ENCODE data around the gene MPPE1.

Gene MPPE1

GRCh38 chr18:11889284-11889683 lies 18.8 kb downstream of the MPPE1 start:
- TF ChIP-seq TAF1 (IDR thresholded peaks at IDR 0.05; ENCODE audit: low read depth, low read length) (no peak), PAX5 (IDR thresholded peaks at IDR 0.05; ENCODE audit: insufficient read depth, low read length, severe bottlenecking) (no peak), POLR2A (IDR thresholded peaks at IDR 0.05; ENCODE audit: low read depth, low read length) (no peak)
- FAIRE-seq (no peak), DNase-seq (ENCODE audit: insufficient read length, low spot score) (no peak)

GRCh38 chr18:11888726-11889125 lies 19.4 kb downstream of the MPPE1 start:
- no peak for DNase-seq (ENCODE audit: insufficient read length, low spot score)
- TF ChIP-seq POU2F2 (IDR thresholded peaks at IDR 0.05; ENCODE audit: low read depth, low read length) (no peak), SPI1 (IDR thresholded peaks at IDR 0.05; ENCODE audit: low read depth, low read length) (no peak), PAX5 (IDR thresholded peaks at IDR 0.05; ENCODE audit: insufficient read depth, low read length, severe bottlenecking) (no peak), POLR2A (IDR thresholded peaks at IDR 0.05; ENCODE audit: low read depth, low read length) (no peak), POLR2AphosphoS5 (IDR thresholded peaks at IDR 0.05; ENCODE audit: low read depth, low read length) (no peak), TAF1 (IDR thresholded peaks at IDR 0.05; ENCODE audit: low read depth, low read length) (no peak)
- no peak for FAIRE-seq

GRCh38 chr18:11887328-11888128 lies 20.6 kb downstream of the MPPE1 start:
- DNase-seq (ENCODE audit: insufficient read length, low spot score) (no peak), FAIRE-seq (no peak)
- TF ChIP-seq POLR2A (IDR thresholded peaks at IDR 0.05; ENCODE audit: low read depth, low read length): no peak
- no peak for TF ChIP-seq TAF1 (IDR thresholded peaks at IDR 0.05; ENCODE audit: low read depth, low read length)
- TF ChIP-seq POU2F2 (IDR thresholded peaks at IDR 0.05; ENCODE audit: low read depth, low read length): no peak
- no peak for TF ChIP-seq SPI1 (IDR thresholded peaks at IDR 0.05; ENCODE audit: low read depth, low read length)
- no peak for TF ChIP-seq PAX5 (IDR thresholded peaks at IDR 0.05; ENCODE audit: insufficient read depth, low read length, severe bottlenecking)
- TF ChIP-seq POLR2AphosphoS5 (IDR thresholded peaks at IDR 0.05; ENCODE audit: low read depth, low read length): no peak

GRCh38 chr18:11886577-11887110 lies 21.5 kb downstream of the MPPE1 start:
- FAIRE-seq (peak; percentile 41), DNase-seq (ENCODE audit: insufficient read length, low spot score) (no peak)
- TF ChIP-seq POLR2AphosphoS5 (IDR thresholded peaks at IDR 0.05; ENCODE audit: low read depth, low read length) (no peak), POLR2A (IDR thresholded peaks at IDR 0.05; ENCODE audit: low read depth, low read length) (no peak), PAX5 (IDR thresholded peaks at IDR 0.05; ENCODE audit: insufficient read depth, low read length, severe bottlenecking) (no peak), POU2F2 (IDR thresholded peaks at IDR 0.05; ENCODE audit: low read depth, low read length) (no peak), SPI1 (IDR thresholded peaks at IDR 0.05; ENCODE audit: low read depth, low read length) (no peak), TAF1 (IDR thresholded peaks at IDR 0.05; ENCODE audit: low read depth, low read length) (no peak)

- FAIRE-seq (peak; percentile 89), DNase-seq (ENCODE audit: insufficient read length, low spot score) (peak; percentile 53)
These were observed 22.7 kb downstream of the MPPE1 start for GRCh38 chr18:11885278-11885947.

GRCh38 chr18:11884396-11885030 lies 23.6 kb downstream of the MPPE1 start:
- DNase-seq (ENCODE audit: insufficient read length, low spot score): no peak
- peak; percentile 41 for FAIRE-seq
- TF ChIP-seq SPI1 (IDR thresholded peaks at IDR 0.05; ENCODE audit: low read depth, low read length): peak; percentile 31; the same call in 1 of the 2 replicates
- no peak for TF ChIP-seq POLR2AphosphoS5 (IDR thresholded peaks at IDR 0.05; ENCODE audit: low read depth, low read length)

More at GRCh38 chr18:11885278-11885947, 22.7 kb downstream of the MPPE1 start:
- TF ChIP-seq TAF1 (IDR thresholded peaks at IDR 0.05; ENCODE audit: low read depth, low read length) (no peak), SPI1 (IDR thresholded peaks at IDR 0.05; ENCODE audit: low read depth, low read length) (peak; percentile 55), POLR2AphosphoS5 (IDR thresholded peaks at IDR 0.05; ENCODE audit: low read depth, low read length) (no peak)

- peak; percentile 23 for FAIRE-seq
These were observed 25.0 kb downstream of the MPPE1 start for GRCh38 chr18:11883153-11883552.

GRCh38 chr18:11882636-11883035 lies 25.5 kb downstream of the MPPE1 start:
- FAIRE-seq: no peak

More at GRCh38 chr18:11883153-11883552, 25.0 kb downstream of the MPPE1 start:
- DNase-seq (ENCODE audit: insufficient read length, low spot score): peak; percentile 36
- TF ChIP-seq SPI1 (IDR thresholded peaks at IDR 0.05; ENCODE audit: low read depth, low read length): peak; percentile 91
- no peak for TF ChIP-seq POLR2AphosphoS5 (IDR thresholded peaks at IDR 0.05; ENCODE audit: low read depth, low read length)

GRCh38 chr18:11880586-11881304 lies 27.4 kb downstream of the MPPE1 start:
- FAIRE-seq (no peak), DNase-seq (ENCODE audit: insufficient read length, low spot score) (no peak)
- TF ChIP-seq POLR2A (IDR thresholded peaks at IDR 0.05; ENCODE audit: low read depth, low read length) (no peak), SPI1 (IDR thresholded peaks at IDR 0.05; ENCODE audit: low read depth, low read length) (no peak), POU2F2 (IDR thresholded peaks at IDR 0.05; ENCODE audit: low read depth, low read length) (no peak), POLR2AphosphoS5 (IDR thresholded peaks at IDR 0.05; ENCODE audit: low read depth, low read length) (no peak), PAX5 (IDR thresholded peaks at IDR 0.05; ENCODE audit: insufficient read depth, low read length, severe bottlenecking) (no peak), TAF1 (IDR thresholded peaks at IDR 0.05; ENCODE audit: low read depth, low read length) (no peak)

More at GRCh38 chr18:11882636-11883035, 25.5 kb downstream of the MPPE1 start:
- TF ChIP-seq POU2F2 (IDR thresholded peaks at IDR 0.05; ENCODE audit: low read depth, low read length): no peak
- TF ChIP-seq POLR2A (IDR thresholded peaks at IDR 0.05; ENCODE audit: low read depth, low read length): no peak
- no peak for TF ChIP-seq PAX5 (IDR thresholded peaks at IDR 0.05; ENCODE audit: insufficient read depth, low read length, severe bottlenecking)
- no peak for TF ChIP-seq TAF1 (IDR thresholded peaks at IDR 0.05; ENCODE audit: low read depth, low read length)
- TF ChIP-seq POLR2AphosphoS5 (IDR thresholded peaks at IDR 0.05; ENCODE audit: low read depth, low read length): no peak
- TF ChIP-seq SPI1 (IDR thresholded peaks at IDR 0.05; ENCODE audit: low read depth, low read length): no peak
- no peak for DNase-seq (ENCODE audit: insufficient read length, low spot score)

All from GM12891 (cell line).